Measurements from ENCODE around the gene REG1A. TPM values are rescaled to one million over a fixed set of nuclear protein-coding genes. Genes with fewer than 3 reads are reported as not detected.

The REG1A gene
- total RNA-seq, 2 donors from 2014 or later = 6.4 to 12.8 TPM

GRCh38 chr2:79124907-79125720 is 4.8 kb downstream of the REG1A start:
- H3K4me3 ChIP-seq = no peak overlapping the region
- no peaks in the 10 kb centered on the region for H3K27me3 ChIP-seq (replicated peaks; ENCODE audit: insufficient read depth)
- DNase-seq (ENCODE audit: low spot score) = no peak
- no peak for TF ChIP-seq CTCF (IDR thresholded peaks at IDR 0.05)
- no peak for ATAC-seq (ENCODE audit: insufficient number of reproducible peaks, low FRiP score, low read depth)
- no peaks in the 10 kb centered on the region for H3K9me3 ChIP-seq
- no peaks in the 10 kb centered on the region for H3K36me3 ChIP-seq
- H3K4me1 ChIP-seq (ENCODE audit: control insufficient read depth in 1 of 2, low read depth in 2 of 2) = no peaks in the 10 kb centered on the region
- no peak overlapping the region for H3K27ac ChIP-seq

GRCh38 chr2:79125721-79125985 is 5.4 kb downstream of the REG1A start:
- no peak overlapping the region for H3K27ac ChIP-seq
- no peaks in the 10 kb centered on the region for H3K36me3 ChIP-seq
- no peak overlapping the region for H3K4me3 ChIP-seq
- H3K27me3 ChIP-seq (replicated peaks; ENCODE audit: insufficient read depth) = no peaks in the 10 kb centered on the region
- TF ChIP-seq CTCF (IDR thresholded peaks at IDR 0.05) = no peak
- no peaks in the 10 kb centered on the region for H3K9me3 ChIP-seq
- DNase-seq (ENCODE audit: low spot score) = no peak
- H3K4me1 ChIP-seq (ENCODE audit: control insufficient read depth in 1 of 2, low read depth in 2 of 2) = no peaks in the 10 kb centered on the region
- ATAC-seq (ENCODE audit: insufficient number of reproducible peaks, low FRiP score, low read depth) = no peak

- DNase-seq (ENCODE audit: low spot score) = no peak
- H3K4me1 ChIP-seq (ENCODE audit: control insufficient read depth in 1 of 2, low read depth in 2 of 2) = no peaks in the 10 kb centered on the region
- no peak for TF ChIP-seq CTCF (IDR thresholded peaks at IDR 0.05)
- H3K9me3 ChIP-seq = no peaks in the 10 kb centered on the region
- no peak overlapping the region for H3K4me3 ChIP-seq
- ATAC-seq (ENCODE audit: insufficient number of reproducible peaks, low FRiP score, low read depth) = no peak
- H3K36me3 ChIP-seq = no peaks in the 10 kb centered on the region
- no peaks in the 10 kb centered on the region for H3K27me3 ChIP-seq (replicated peaks; ENCODE audit: insufficient read depth)
- H3K27ac ChIP-seq = no peak overlapping the region
Measured at GRCh38 chr2:79128406-79128805, 8.1 kb downstream of the REG1A start.

GRCh38 chr2:79129260-79129659 is 9.0 kb downstream of the REG1A start:
- Histone ChIP-seq H3K27me3 (replicated peaks; ENCODE audit: insufficient read depth) (no peaks in the 10 kb centered on the region), H3K9me3 (no peaks in the 10 kb centered on the region), H3K36me3 (no peaks in the 10 kb centered on the region), H3K27ac (no peak overlapping the region), H3K4me3 (no peak overlapping the region), H3K4me1 (ENCODE audit: control insufficient read depth in 1 of 2, low read depth in 2 of 2) (no peaks in the 10 kb centered on the region)
- no peak for TF ChIP-seq CTCF (IDR thresholded peaks at IDR 0.05)
- DNase-seq (ENCODE audit: low spot score) = no peak
- ATAC-seq (ENCODE audit: insufficient number of reproducible peaks, low FRiP score, low read depth) = no peak

GRCh38 chr2:79129804-79130203 is 9.5 kb downstream of the REG1A start:
- H3K4me3 ChIP-seq = no peak overlapping the region
- H3K4me1 ChIP-seq (ENCODE audit: control insufficient read depth in 1 of 2, low read depth in 2 of 2) = no peaks in the 10 kb centered on the region
- TF ChIP-seq CTCF (IDR thresholded peaks at IDR 0.05) = no peak
- no peak overlapping the region for H3K27ac ChIP-seq
- no peak for DNase-seq (ENCODE audit: low spot score)
- no peaks in the 10 kb centered on the region for H3K27me3 ChIP-seq (replicated peaks; ENCODE audit: insufficient read depth)
- ATAC-seq (ENCODE audit: insufficient number of reproducible peaks, low FRiP score, low read depth) = no peak
- H3K9me3 ChIP-seq = no peaks in the 10 kb centered on the region
- no peaks in the 10 kb centered on the region for H3K36me3 ChIP-seq

All from thoracic aorta (tissue), 2 donors.